HG02870 (cell line): Measurements from ENCODE around the gene SFT2D2.

Experiments used
- ATAC-seq: cut with Tn5 transposase; IDR thresholded peaks from one replicate; pipeline ENCODE4 v1.9.1; 2021; ENCODE audit warnings: mild to moderate bottlenecking, moderate library complexity; ENCODE audit not compliant: unreplicated experiment

Gene SFT2D2

DNA sequence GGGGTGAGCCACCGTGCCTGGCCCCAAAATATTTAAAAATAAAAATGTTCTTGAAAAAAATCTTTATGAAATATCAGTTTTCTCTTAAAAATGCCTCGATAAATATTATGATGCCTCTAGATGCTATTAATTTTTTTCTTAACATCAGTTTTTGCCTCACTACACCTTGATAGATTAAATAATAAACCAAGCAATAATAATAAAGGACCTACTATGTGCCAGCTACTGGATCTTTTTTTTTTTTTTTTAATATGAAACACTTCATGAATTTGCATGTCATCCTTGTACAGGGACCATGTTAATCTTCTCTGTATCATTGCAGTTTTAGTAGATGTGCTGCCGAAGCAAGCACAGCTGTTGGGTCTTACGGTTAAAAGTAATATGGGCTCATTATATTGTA is 37.3 kb downstream of the SFT2D2 start:
- ATAC-seq = no peak

DNA sequence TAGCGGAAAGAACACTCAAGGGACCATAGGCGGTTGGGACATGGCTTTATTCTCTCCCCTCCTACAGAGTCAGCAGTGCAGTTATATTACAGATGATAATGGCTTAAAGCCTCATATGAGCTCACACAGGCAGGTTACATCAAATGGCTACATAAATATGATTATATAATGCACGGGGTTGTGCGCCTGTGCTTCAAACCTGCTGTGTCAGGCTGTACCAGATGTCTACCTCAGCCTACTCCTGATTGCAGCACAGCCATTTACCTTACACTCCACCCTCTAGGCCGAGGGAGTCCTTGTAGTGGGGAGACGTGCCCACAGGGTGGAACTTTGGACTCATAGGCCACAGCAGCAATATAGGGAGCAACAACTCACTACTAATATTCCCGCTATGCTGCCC is 38.5 kb downstream of the SFT2D2 start:
- ATAC-seq = no peak

DNA sequence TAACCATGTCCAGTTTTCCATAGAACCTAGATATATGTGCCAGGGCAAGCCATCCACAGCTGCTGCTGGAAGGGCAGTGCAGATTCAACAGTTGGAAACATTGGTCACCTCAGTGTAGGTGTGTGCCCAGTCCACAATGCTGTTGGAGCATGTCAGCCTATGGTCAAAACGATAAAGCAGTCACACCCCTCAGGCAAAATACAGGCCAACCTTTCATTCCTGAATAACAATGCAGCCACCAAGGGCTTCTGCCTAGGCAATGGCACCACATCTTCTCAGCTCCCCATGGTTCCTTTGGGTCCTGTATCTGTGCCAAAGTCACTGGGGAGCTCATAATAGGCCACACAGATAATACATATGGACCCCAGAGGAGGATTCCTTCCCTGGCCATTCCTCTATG is 39.8 kb downstream of the SFT2D2 start:
- ATAC-seq = no peak

DNA sequence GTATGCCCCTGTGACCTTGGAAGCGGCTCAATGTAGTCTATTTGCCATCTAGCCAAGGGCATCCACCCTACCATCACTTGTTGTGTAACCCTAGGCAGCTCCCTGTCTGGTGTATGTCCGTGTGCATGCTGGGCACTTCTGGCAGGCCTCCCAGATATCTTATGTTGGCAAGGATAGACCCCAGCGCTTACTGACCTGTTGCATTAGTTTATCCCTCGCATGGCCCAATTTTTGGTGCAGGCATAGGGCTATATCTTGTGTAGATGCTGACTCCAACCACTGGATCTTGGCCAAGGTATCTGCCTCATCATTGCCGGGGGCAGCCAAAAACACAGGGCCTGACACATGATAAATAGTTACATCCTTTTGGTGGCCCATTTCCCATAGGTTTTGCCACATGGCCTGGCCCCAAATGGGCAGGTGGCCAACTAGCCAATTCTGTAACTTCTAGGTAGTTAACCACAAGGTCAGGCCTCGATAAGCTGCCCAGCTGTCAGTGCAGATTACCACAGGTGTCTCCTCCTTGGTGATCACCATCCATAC is 40.9 kb downstream of the SFT2D2 start:
- ATAC-seq = no peak

DNA sequence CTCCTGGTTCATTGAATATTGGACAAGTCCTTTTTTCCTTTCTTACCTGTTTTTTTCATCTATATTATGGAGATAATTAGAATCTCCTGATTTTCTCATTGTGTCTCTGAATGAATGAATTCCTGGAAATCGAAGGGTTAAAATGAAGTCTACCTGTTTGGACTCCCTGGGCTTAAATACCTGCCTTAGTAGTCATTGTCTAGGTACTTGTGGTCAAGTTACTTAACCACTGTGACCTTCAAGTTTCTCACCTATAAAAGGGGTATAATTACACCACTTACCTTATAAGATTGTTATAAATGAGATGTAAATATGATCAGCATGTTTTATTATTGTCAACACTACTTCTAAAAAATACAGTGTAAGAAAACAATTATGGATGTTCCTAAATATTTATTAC is 45.8 kb downstream of the SFT2D2 start:
- ATAC-seq = no peak

DNA sequence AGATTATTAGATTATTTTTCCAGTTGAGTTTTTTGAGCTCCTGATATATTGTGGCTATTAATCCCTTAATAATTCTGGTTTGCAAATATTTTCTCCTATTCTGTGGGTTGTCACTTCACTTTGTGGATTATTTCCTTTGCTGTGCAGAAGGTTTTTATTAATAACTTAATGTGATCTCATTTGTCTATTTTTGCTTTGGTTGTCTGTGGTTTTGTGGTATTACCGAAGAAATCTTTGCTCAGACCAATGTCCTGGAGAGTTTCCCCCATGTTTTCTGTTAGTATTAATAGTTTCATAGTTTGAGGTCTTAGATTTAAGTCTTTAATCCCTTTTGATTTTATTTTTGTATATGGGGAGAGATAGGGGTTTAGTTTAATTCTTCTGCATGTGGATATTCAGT is 47.8 kb downstream of the SFT2D2 start:
- no peak for ATAC-seq

DNA sequence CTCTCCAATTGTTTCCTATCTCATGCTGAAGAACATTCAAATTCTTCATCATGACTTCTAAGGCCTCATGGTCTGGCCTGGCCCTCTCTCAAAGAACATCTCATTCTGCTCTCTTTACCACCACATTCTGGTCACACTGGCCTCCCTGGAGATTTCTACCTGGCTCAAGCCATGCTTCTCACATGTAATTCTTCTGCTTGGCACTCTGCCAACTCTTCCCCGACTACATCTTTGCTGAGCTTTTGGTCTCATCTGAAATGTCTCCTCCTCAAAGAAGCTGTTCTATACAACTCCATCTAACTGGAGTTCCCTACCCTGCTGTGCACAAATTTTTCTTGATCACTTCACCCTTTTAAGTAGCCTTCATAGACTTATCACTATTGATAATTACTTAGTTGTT is 53.4 kb downstream of the SFT2D2 start:
- no peak for ATAC-seq

DNA sequence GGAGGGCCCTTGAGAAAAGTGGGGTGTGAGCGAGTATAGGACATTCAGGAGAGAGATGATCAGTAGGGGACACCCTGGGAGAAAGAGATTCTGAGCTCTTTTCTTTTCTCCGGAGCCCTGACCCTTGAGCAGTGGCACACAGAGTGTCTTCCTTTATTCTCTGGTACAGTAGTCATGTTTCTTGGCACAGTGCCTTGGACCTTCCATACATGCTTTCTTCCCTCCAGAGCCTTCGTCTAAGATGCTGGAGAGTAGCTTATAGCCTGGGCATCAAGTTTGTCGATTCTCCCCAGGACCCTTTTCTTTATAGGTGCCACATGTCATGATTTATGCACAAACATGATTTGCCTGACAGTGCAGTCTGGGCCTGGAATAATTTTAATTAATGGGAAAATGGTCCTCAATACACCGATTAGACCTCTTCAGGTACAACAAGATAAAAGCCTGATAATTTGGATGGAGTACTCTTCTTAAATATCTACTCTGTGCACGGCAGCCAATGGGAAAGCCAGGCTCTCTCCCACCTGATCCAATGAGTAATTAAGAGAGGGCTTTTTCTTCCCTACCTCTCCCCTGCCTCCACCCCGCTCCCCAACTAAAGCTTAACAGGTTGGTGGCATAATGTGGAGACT is 54.6 kb downstream of the SFT2D2 start, which contains the start of gene TBX19:
TBX19 (plus strand) TSS at position 582 of the 632 bp plus-strand sequence. CDS start 214 bp downstream, outside the sequence.
- ATAC-seq = no peak

DNA sequence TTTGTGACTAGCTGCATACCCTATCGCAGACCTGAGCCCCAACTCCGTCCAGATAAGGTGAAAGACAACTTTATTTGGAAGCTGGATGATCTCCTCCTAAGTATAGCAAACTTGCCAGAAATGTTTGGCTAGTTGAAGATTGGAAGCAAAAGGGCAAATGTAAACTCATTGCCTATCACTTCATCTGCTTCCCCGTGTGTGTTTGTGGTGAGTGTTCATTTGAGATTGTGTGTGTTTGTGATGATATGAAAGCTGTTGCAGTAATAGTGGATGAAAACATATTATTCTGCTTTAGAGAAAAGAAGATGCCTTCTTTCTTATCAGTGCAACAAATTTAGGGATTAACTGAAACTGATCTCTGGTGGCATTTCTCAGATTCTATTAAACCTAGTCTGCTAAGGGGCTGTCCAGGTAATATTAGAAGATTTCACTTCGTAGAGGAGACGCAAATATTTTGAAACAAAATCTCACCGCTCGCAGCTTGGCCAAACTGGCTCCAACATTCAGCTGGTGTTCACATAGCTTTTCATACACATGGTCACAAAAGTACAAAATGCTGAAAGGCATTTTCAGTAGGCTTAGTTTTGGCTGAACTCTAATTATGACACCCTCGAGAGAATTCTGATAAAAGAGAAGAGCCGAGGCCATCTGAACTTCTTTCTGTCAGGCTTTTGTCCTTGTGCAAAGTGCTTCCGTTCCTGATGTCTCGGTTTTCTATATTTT is 56.0 kb downstream of the SFT2D2 start:
- no peak for ATAC-seq

DNA sequence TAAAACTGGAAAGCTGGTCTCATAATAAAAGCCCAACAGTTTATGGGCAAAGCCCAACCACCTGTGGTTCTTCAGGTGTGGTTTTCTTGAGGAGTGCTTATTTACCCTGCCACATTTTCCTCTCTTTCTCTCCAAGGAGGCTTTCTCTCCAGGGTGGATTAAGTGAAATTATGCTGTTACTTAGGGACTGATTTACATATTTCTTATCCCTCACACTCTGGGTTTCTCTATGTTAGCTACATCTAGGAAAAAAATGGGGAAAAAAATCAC is 59.7 kb downstream of the SFT2D2 start:
- ATAC-seq = no peak

DNA sequence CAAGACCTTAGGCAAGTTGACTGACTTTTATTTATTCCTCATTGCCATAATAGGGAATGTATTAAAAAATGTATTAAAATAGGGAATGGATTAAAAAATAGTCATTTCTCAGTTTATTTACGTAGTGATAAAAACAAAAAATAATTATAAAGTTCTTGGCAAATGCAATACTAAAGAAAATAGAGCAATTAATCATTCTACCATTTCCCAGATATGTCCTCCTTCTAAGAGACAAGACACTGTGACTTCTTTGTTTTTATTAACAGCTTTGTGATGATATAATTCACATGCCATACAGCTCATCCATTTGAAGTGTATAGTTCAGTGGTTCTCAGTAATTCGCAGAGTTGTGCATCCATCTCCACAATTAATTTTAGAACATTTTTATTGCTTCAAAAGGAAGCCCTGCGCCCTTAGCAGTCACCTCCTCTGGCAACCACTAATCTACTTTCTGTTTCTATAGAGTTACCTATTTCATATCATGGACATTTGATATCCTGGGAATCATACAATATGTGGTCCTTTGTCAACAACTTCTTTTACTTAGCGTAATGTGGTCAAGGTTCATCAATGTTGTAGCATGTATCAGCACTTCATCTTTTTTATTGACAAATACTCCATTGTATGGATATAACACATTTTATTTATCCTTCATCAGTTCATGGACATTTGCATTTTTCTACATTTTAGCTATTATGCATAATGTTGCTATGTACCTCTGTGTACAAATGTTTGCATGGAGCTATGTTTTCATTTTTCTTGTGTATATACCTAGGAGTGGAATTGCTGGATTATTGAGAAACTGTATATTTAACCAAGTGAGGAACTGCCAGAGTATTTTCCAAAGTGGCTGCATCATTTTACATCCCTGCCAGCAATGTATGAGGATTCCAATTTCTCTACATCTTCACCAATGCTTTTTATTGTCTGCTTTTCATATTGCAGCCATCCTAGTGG is 60.4 kb downstream of the SFT2D2 start:
- ATAC-seq = no peak

DNA sequence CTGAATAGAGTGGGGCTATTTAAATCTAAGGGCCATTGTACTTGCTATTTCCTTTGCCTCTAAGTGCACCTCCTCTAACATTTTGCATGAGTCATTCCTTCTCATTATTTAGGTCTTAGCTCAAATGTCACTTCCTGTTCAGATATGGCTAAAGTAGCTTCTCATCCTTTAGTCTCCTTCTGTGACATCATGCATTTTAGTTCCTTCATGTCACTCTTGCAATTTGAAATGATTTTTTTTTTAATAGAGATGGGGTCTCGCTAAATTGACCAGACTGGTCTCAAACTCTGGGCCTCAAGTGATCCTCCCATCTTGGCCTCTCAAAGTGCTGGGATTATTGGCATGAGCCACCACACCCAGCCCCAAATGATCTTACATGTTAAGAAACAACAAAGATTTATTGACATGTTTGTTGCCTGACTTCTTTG is 61.4 kb downstream of the SFT2D2 start:
- peak; percentile 47 for ATAC-seq

DNA sequence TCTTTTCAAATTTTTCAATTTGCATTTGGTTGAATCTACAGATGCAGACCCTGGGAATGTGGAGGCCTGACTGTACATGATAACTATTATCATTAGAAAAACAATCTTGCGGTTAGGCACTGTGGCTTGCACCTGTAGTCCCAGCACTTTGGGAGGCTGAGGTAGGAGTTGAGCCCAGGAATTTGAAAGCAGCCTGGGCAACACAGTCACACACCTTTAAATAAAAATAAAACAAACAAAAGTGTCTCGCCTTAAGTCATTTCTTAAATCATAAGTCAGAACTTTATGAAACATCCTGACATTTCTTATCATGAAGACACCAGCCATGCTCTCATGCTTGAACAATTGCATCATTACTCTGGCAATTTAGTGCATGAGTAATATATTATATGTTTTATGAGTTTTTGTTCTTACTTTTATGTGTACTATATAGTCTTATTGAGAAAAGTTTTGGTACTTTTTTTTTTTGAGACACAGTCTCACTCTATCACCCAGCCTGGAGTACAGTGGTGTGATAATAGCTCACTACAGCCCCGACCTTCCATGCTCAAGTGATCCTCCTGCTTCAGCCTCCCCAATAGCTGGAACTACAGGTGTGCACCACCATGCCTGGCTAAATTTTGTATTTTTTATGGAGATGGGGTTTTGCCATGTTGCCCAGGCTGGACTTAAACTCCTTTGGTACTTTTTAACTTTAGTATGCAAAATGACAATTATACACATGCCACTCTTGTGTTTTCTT is 62.7 kb downstream of the SFT2D2 start:
- ATAC-seq = no peak

DNA sequence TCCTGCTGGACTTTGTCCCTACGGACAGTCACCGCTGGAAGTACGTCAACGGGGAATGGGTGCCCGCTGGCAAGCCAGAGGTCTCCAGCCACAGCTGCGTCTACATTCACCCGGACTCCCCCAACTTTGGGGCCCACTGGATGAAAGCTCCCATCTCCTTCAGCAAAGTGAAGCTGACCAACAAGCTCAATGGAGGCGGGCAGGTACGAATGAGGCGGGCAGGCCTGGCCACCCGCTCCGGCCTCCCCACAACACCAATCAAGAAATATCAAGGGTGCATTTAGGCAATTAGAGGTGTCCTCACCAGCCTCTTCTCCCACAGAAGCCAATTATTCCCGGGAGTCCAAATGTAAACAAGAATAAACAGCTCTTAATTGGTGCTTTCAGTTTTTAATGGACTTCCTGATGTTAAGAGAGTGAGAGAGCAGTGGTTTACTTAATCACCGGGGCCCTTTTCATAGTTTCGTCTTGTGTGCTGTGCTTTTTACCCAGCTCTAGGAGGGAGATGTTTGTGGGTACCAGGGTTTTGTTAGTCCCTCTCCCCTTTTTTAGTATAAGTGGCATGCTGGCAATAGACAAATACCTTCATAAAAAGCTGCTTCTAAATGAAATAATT is 65.5 kb downstream of the SFT2D2 start:
- ATAC-seq = no peak

DNA sequence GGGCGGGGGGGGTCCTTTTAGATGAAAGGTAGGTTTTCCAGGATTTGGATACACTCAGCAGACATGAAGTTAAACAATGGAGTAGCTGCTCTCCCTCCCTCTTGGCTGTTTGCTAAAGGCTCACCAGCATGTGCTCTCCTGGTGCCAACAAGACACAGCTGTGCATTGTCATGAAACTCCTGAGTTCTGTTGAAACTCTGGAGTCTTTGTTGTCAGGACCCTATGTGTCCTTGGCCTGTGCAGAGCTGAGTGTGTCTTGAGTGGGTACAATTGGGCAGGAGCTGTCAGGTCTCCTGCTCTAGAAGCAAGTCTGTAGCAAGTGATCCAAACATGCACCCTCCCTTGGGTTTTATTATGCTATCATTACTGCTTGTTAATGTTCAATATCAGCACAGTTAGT is 67.6 kb downstream of the SFT2D2 start:
- ATAC-seq = no peak

DNA sequence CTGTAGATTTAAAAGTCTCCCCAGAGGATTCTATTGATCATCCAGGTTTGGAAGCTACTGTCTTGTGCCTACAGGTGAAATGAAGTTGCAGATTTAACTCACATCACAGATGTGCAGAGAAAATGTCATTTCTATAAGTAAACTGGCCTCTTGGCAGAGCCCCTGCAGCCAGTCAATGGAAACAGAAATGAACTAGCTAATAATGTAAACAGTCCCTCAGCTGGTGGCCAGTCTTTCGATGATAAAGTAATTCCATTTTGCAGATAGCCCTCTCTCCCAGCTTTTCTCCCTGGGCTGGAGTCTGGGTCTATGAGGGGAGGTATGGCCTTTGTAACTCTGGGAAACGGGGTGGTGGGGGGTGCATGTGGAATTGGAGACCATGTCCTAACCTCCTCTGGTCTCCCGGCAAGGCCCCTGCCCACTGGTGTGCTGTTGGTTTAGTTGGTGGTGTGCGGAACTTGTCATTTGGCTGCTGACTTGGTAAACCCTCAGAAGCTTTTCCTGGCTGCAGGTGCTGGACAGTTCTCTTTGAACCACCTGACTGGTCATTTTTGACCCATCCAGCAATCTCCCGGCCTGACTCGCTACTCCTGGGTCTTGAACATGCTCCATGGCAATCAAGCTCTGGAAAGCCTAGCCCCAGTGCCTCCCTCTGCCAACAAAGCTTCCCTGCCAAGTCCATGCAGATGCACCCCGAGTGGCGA is 69.8 kb downstream of the SFT2D2 start:
- no peak for ATAC-seq

DNA sequence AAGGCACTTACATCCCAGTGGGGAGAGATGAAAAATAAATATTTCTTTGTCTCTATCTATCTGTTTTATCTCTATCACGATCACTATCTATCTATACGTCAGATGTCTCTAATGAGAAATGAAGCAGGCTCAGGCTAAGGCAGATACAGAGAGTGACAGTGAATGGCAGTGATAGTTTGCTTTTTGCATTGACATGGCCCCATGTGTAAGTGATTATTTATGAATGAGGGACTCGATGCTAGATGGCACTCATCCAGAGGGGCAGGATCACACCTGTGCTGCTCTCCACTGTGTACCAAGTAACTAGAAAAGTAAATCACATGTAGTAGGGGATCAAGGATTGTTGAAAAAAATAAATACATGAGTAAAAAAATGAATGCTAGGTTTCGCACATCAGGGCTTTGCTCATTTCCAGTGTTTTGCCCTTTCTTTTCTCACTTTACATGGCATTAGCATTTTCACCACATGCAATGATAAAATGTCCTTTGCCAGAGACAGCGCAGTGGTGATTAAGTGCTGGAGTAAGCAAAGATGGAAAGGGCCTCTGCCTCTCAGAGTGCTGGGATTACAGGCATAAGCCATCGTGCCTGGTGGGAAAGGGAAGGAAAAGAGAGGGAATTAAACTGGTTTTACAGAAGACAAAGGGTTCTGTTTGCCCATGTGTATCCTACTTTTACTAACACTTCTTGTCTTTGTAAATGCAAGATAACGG is 71.4 kb downstream of the SFT2D2 start:
- ATAC-seq = no peak

DNA sequence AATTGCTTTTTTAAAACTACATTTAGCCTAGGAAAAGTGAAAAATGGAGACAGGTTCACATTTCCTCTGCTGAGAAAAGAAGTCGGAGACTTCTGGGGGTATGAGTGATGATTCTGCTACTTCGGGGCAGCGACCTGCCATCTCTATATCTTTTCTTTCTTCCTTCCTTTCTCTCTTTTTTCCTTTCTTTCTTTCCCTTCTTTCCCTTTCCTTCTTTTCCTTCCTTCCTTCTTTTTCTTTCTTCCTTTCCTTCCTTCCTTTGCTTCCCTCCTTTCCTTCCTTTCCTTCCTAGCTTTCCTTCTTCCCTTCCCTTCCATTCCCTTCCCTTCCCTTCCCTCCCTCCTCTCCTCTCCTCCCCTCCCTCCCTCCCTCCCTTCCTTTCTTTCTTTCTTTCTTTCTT is 72.6 kb downstream of the SFT2D2 start:
- ATAC-seq = no peak

DNA sequence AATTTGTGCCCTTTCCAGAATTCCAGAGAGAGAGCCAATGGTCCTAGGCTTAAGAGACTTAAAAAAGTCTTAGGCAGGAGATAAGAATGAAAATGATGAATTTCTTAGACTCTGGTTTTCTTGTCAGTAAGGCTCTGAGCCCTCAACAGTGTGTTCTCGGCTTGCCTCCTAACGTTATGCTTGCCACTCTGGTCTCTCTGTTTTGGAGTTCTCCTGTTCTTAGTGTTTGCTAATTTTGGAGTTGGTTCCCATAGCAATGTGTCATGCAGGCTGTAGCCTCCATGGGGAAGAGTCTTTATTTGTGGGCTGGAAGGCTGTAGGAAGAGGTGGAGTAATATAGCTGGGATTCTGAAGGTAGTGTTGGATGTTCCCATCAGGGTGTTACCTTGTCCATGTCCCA is 74.8 kb downstream of the SFT2D2 start:
- no peak for ATAC-seq
